SJSA1 (cell line): ENCODE data around the gene IQGAP2. TPM values are rescaled to one million over a fixed set of nuclear protein-coding genes. Genes with fewer than 3 reads are reported as not detected.

Experiments
- DNase-seq, 2 experiments: peaks; one replicate each; pipeline ENCODE4 v3.0.0-alpha.2; 2015 to 2020; ENCODE audit warnings: low spot score in 2 of 2, low read depth in 1 of 2
- H3K27ac ChIP-seq: fragments of 250-450 bp; sonication (Bioruptor Pico); 2 replicates; pipeline ENCODE4 v1.5.1; 2020; ENCODE audit warnings: mild to moderate bottlenecking, moderate library complexity
- H3K27me3 ChIP-seq: fragments of 250-450 bp; sonication (Bioruptor Pico); replicated peaks from 2 replicates; pipeline ENCODE4 v1.5.1; 2020; ENCODE audit warnings: mild to moderate bottlenecking, moderate library complexity
- H3K36me3 ChIP-seq: fragments of 250-450 bp; sonication (Bioruptor Pico); 2 replicates; pipeline ENCODE4 v1.5.1; 2020; ENCODE audit warnings: mild to moderate bottlenecking
- H3K4me1 ChIP-seq: fragments of 250-450 bp; sonication (Bioruptor Pico); replicated peaks from 2 replicates; pipeline ENCODE4 v1.6.1; 2021; ENCODE audit warnings: mild to moderate bottlenecking
- H3K4me3 ChIP-seq: fragments of 250-450 bp; sonication (Bioruptor Pico); 2 replicates; pipeline ENCODE4 v1.5.1; 2020; ENCODE audit warnings: mild to moderate bottlenecking
- H3K9me3 ChIP-seq: fragments of 250-450 bp; sonication (Bioruptor Pico); replicated peaks from 2 replicates; pipeline ENCODE4 v1.5.1; 2020; ENCODE audit warnings: mild to moderate bottlenecking
- total RNA-seq: library from RNA; depleted of rRNA; stranded (reverse); fragments of >200 nt; shearing (Covaris generic); gene quantifications from 2 replicates; pipeline ENCODE4 v1.2.3, GENCODE V29; 2014

IQGAP2 gene
- total RNA-seq, 1 experiment from 2014 or later: 0.37 TPM

DNA sequence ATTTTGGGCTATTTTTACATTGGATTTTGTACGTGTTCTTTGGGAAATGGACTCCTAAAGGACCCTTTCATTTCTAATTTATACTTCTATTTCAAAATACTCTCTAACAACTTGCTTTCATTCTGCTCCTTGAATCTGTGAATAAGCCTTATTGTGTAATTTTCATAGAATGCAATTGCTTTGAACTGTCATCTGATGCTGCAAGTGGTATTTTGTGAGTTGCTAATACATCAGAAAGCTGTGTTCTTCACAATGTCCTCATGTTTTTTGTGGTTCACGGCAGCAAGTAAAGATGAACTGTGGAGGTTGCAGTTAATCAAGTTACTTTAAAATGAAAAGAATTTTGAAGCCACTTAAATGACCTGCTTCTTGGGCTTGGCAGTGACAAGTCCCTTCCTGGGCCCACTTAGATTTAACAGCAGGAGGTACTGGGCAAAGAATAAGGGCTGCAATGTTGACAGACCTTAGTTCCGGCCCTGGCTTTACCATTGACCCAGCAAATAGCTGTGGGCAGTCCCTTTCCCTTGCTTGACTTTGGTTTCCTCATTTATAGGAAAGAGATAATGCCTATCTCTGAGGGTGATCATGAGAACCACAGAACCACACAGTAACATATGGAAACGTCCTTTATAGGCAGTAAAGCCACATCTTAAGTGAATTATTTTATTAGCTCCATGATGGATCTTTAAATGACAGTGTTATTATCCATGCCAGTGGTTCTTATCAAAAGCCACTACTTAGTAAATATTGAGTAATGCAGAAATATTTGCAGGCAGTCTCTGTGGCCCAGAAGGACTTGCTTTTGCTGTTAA, 54.8 kb downstream of the IQGAP2 start:
- no peak for DNase-seq
- H3K9me3 ChIP-seq: no peaks in the 10 kb centered on the region

DNA sequence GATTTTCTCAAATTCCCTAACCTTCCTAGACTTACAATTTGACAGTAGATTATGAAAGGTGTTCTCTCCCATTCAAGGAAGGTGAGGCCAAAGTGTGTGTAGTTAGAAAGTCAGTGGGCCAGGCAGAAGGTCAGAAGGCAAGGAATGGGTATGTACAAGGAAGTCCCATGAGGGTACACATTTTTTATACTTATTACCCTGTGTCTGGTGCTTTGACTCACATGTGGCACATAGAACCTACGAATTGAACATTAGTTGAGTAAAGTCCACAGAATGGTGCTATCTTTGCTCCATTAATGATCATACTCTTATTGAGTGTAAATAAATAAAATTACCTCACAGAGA, 55.4 kb downstream of the IQGAP2 start:
- Histone ChIP-seq H3K4me1 (no peaks in the 10 kb centered on the region), H3K4me3 (no peak overlapping the region), H3K9me3 (no peaks in the 10 kb centered on the region), H3K36me3 (no peaks in the 10 kb centered on the region), H3K27ac (no peak overlapping the region), H3K27me3 (peaks cover 2% of the 10 kb centered on the region; the same call in 1 of the 2 replicates)
- no peak for DNase-seq

More for the DNA sequence above, 54.8 kb downstream of the IQGAP2 start:
- Histone ChIP-seq H3K4me3 (no peak overlapping the region), H3K27ac (no peak overlapping the region), H3K36me3 (no peaks in the 10 kb centered on the region), H3K27me3 (peaks cover 2% of the 10 kb centered on the region; the same call in 1 of the 2 replicates), H3K4me1 (no peaks in the 10 kb centered on the region)

DNA sequence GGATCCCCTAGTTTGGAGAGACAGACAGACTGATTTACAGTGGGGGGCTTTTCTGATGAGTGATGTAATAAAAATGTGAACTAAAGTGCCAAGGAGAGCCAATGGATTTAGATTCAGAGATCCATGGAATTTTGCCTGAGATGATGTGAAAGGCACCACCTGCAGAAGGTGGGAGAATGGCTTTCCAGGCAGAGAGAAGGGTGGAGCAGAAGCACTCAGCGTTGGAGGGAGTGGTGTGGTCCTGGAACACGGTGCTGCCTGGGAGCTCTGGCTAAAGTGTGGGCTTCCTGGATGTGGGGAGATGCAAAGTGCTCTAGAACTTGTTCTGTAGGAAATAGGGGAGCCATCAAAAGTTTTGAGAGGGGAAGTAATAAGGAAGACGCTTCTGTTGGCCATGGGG, 57.0 kb downstream of the IQGAP2 start:
- Histone ChIP-seq H3K36me3 (no peaks in the 10 kb centered on the region), H3K4me1 (no peaks in the 10 kb centered on the region)

DNA sequence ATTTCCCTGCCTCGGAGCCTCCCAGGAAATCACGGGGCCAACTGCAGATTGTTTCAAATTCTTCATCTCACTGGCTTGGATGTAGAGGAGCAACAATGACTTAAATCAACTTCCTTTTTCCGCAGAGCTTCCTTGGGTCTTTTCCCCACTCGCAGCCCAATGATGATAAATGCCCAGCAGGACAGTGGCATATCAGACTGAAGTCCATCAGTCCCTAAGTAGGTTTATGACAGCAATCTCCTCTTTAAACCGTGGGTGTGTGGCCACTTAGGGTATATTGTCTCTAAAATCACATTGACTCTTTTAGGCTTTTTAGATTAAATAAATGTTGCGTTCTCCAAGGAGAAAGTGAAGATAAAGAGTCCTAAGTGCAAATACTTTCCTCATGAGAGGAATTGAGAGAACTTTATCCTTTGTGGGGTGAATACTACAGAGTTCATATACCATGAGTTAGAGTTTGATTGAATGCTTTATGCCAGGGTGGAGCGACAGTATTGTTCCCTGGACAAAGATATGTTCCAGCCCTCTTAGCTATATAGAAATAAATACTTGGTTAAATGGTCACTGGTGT, 59.1 kb downstream of the IQGAP2 start:
- Histone ChIP-seq H3K9me3 (no peaks in the 10 kb centered on the region), H3K4me1 (no peaks in the 10 kb centered on the region), H3K27ac (no peak overlapping the region), H3K4me3 (no peak overlapping the region), H3K36me3 (no peaks in the 10 kb centered on the region), H3K27me3 (no peaks in the 10 kb centered on the region; the same call in 1 of the 2 replicates)
- no peak for DNase-seq

More for the DNA sequence above, 57.0 kb downstream of the IQGAP2 start:
- Histone ChIP-seq H3K27me3 (peaks cover 2% of the 10 kb centered on the region; the same call in 1 of the 2 replicates), H3K9me3 (no peaks in the 10 kb centered on the region), H3K4me3 (no peak overlapping the region), H3K27ac (no peak overlapping the region)
- no peak for DNase-seq

DNA sequence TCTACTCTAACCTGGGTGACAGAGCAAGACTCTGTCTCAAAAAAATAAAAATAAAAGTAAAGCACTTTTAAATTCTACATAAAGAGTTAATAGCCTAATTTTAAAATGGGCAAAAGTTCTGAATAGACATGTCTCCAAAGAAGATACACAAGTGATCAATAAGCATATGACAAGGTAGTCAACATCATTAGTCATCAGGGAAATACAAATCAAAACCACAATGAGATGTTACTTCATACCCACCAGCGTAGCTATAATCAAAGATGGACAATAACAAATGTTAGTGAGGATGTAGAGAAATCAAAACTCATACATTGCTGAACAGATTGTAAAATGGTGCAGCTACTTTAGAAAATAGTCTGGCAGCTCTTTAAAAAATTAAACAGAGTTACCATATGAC, 64.1 kb downstream of the IQGAP2 start:
- no peaks in the 10 kb centered on the region for H3K36me3 ChIP-seq
- H3K9me3 ChIP-seq: no peaks in the 10 kb centered on the region
- no peak for DNase-seq
- no peaks in the 10 kb centered on the region for H3K4me1 ChIP-seq
- peaks cover 4% of the 10 kb centered on the region; the same call in 1 of the 2 replicates for H3K27me3 ChIP-seq
- H3K4me3 ChIP-seq: no peak overlapping the region
- no peak overlapping the region for H3K27ac ChIP-seq

DNA sequence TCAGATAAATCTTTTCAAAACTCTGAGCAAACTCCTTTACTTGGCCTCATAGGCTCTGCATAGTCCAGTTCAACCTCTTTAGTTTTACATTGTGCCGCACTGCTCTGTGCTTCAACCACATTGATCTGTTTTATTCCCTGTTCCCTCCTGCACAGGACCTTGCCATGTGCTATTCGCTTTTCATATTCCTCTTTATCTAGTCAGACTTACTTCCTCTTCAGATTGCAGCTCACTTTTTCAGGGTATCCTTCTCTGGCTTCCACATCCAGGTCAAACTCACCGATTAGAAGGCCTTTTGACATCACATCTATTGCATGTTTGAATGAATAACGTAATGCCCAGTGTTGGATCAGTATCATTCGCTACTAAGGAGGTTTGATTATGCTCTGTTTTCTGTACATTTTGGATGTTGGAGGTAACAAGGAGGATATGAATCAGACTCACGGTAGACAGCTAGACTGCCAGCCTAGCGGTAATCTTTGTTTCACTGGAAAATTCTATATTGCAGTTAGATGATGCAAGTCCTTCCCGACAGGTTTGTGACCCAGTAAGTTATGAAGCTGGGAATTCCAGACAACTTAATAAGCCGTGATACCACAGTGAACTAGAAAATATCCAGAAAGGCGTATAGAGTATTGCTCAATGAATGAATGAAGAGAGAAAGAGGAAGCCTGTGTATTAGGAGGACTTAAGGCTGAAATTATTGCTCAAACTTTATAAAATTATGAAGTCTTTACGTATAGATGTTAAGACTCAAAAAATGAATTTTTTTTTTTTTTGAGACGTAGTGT, 65.7 kb downstream of the IQGAP2 start:
- Histone ChIP-seq H3K4me1 (no peaks in the 10 kb centered on the region), H3K4me3 (no peak overlapping the region), H3K27ac (no peak overlapping the region), H3K27me3 (peaks cover 4% of the 10 kb centered on the region; the same call in 1 of the 2 replicates), H3K36me3 (no peaks in the 10 kb centered on the region), H3K9me3 (no peaks in the 10 kb centered on the region)
- no peak for DNase-seq

DNA sequence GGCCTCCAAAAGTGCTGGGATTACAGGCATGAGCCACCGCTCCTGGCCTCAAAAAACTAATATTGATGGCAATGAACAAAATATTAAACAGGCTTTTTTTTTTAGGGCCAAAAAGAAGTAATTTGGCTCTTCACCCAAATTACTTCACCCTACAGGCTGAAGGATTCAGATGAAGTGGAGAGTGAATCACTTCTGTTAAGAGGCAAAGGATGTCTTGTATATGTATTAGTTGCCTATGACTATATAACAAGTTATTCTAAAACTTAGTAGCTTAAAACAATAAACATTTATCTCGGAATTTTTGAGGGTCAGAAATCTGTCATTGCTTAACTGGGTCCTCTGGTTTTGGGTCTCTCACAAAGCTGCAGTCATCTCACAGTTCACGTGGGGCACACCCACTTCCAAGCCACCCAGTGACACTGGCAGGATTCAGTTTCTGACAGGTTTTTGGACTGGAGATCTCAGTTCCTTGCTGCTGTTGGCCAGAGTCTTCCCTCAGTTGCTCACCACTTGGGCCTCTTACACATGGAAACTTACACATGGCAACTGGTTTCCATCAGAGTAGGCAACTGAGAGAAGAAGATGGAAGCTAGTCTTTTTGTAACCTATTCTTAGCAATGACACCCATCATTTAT, 66.7 kb downstream of the IQGAP2 start:
- Histone ChIP-seq H3K27me3 (peaks cover 4% of the 10 kb centered on the region; the same call in 1 of the 2 replicates), H3K27ac (no peak overlapping the region), H3K9me3 (no peaks in the 10 kb centered on the region), H3K4me1 (no peaks in the 10 kb centered on the region), H3K36me3 (no peaks in the 10 kb centered on the region), H3K4me3 (no peak overlapping the region)
- no peak for DNase-seq

DNA sequence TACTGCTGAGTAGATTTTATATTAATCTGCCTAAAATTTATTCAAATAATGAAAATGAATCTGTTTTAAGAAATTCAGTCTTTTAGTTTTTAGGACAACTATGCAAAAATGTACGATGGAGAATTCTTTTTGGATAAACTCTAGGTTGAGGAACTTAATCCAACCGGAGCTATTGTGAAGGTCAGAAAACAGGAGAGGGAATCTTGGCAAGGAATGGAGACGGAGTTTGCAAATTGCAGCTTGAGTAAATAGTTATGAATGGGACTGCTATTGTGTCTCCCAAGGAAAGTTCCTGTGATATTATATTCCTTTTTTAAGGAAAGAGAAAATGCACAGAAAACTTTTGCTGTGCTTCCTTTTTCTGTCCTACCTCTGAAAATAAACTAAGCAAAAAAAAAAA, 67.9 kb downstream of the IQGAP2 start:
- H3K4me1 ChIP-seq: no peaks in the 10 kb centered on the region

DNA sequence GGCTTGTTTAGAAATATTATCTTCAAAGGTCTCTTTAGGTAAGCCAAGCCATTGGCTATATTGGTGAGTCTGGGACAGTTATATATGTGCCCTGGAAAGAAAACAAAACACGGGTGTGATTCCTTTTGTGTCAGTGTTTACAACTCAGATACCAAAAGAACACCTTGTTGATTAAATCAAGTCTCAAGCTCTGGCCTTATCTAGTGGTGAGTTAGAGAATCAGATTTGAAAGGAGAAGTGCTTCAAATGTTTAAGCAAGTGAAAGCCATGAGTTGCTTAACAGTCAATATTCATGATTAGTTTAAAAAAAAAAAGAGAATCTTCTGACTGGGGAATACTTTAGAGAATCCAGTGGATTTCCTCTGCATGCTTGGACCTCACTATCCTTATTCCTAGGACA, 68.3 kb downstream of the IQGAP2 start:
- Histone ChIP-seq H3K4me3 (no peak overlapping the region), H3K27ac (no peak overlapping the region), H3K36me3 (no peaks in the 10 kb centered on the region), H3K9me3 (no peaks in the 10 kb centered on the region), H3K27me3 (peaks cover 4% of the 10 kb centered on the region; the same call in 1 of the 2 replicates), H3K4me1 (no peaks in the 10 kb centered on the region)
- no peak for DNase-seq

More for the DNA sequence above, 67.9 kb downstream of the IQGAP2 start:
- no peak overlapping the region for H3K27ac ChIP-seq
- peaks cover 4% of the 10 kb centered on the region; the same call in 1 of the 2 replicates for H3K27me3 ChIP-seq
- DNase-seq: no peak
- no peak overlapping the region for H3K4me3 ChIP-seq
- no peaks in the 10 kb centered on the region for H3K9me3 ChIP-seq
- H3K36me3 ChIP-seq: no peaks in the 10 kb centered on the region

DNA sequence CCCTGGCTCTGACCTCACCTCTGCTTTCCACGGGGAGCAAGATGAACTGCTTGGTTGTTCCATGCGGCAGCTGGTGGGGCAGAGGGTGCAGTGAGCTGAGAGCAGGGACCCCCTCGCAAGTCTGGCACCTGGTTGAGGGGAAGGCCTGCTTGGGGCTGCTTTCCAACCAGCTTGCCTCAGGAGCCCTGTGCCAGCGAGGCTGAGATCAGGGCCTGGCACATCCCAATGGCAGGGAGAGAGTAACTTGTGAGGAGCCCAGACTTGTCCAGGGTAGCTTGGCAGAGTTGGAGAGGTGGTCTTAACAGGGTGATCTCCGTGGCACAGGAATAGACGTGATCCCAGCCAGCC, 68.9 kb downstream of the IQGAP2 start:
- Histone ChIP-seq H3K27me3 (peaks cover 4% of the 10 kb centered on the region; the same call in 1 of the 2 replicates), H3K9me3 (no peaks in the 10 kb centered on the region), H3K36me3 (no peaks in the 10 kb centered on the region), H3K4me1 (no peaks in the 10 kb centered on the region), H3K27ac (no peak overlapping the region), H3K4me3 (no peak overlapping the region)
- no peak for DNase-seq

DNA sequence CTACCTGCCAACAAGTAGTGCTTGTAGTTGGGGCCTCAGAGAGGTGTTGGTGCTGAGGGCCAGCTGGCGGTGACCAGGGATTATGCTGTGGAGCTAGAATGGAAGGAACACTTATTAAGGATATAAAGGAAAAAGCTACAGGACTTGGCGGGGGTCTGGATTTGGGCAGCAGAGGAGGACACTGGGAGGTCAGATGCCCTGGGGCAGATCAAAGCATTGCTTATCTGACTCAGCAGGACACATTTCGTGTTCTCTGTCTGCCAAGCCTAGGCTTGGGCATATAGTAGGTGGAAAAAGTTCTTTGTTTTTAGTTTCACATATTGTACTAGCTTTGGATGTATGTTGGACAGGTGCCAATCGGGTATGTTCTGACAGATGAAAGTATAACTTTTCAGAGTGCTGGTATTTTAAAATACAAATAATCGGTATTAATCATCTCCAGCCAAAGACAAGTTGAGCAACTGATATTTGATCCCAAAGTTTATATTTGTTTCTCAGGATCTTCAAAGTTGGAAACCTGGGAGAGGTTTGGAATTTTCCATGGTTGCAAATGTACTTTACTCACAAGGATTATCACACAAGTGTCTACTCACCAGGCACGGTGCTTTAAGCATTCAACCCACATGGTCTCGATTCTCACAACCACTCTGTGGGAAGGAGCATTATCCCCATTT, 69.4 kb downstream of the IQGAP2 start:
- Histone ChIP-seq H3K27ac (no peak overlapping the region), H3K36me3 (no peaks in the 10 kb centered on the region), H3K4me1 (no peaks in the 10 kb centered on the region), H3K9me3 (no peaks in the 10 kb centered on the region), H3K4me3 (no peak overlapping the region), H3K27me3 (peaks cover 4% of the 10 kb centered on the region; the same call in 1 of the 2 replicates)
- no peak for DNase-seq

DNA sequence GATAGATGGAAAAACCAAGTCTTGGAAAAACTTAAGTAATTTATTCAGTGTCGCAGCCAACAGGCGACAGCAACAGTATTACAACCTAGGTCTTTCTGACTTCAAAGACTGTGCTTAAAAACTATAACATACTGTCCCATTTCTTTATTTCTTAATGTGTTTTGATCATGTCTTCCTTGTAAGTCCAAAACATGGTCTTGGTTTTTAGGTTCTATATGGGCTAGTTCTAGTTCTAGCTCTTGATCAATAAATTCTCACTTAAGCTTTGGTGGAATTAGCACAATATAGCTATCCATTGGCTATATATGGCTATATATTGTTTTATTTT, 69.9 kb downstream of the IQGAP2 start:
- DNase-seq: no peak
- no peak overlapping the region for H3K27ac ChIP-seq
- 0 out of 2 replicates have a peak, but pooled peaks cover 4% of the 10 kb centered on the region for H3K27me3 ChIP-seq
- H3K9me3 ChIP-seq: no peaks in the 10 kb centered on the region
- no peaks in the 10 kb centered on the region for H3K36me3 ChIP-seq
- H3K4me3 ChIP-seq: no peak overlapping the region
- H3K4me1 ChIP-seq: no peaks in the 10 kb centered on the region

DNA sequence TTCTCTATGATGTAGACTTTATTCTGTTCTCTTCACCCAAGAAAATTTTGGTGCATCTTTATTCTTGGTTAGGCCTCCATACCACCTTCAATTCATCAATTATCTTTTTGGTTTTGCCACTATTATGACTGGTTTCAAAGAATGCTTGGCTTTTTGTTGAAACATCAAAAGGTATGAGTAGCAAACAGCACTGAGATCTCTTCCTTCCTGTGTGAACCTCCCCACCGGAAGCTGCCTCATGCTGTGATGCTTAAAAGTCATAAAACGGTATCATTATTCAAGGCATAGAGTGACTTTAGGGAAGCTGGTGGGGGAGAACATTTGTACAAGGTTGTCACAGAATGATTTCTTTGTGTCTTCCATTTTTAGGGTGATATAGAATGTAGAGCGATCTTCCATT, 70.6 kb downstream of the IQGAP2 start:
- no peaks in the 10 kb centered on the region for H3K9me3 ChIP-seq

More for the DNA sequence above, 70.6 kb downstream of the IQGAP2 start:
- Histone ChIP-seq H3K27ac (no peak overlapping the region), H3K4me3 (no peak overlapping the region), H3K27me3 (no peaks in the 10 kb centered on the region), H3K36me3 (no peaks in the 10 kb centered on the region), H3K4me1 (no peaks in the 10 kb centered on the region)
- no peak for DNase-seq
